A549 (cell line): ENCODE data around the gene NPLOC4.

Experiments used
- SMC3 ChIP-seq: fragments of >200 bp; sonication (Bioruptor Twin); formaldehyde crosslinking; IDR thresholded peaks from 3 replicates; pipeline ENCODE4 v1.6.1; 2018; ENCODE audit warnings: inconsistent platforms
- ZSCAN20 ChIP-seq: fragments of 250-450 bp; sonication (Bioruptor Pico); IDR thresholded peaks from 2 replicates; pipeline ENCODE4 v1.8.0; 2022; ENCODE audit warnings: mild to moderate bottlenecking, moderate library complexity

GRCh38 chr17:81510785-81511553 lies 125.9 kb downstream of the NPLOC4 start:
- TF ChIP-seq ZSCAN20 (CRISPR knock-in tag) (no peak), SMC3 (no peak)
